CD14-positive monocyte (primary cell): Measurements from ENCODE around the gene NXPE1. TPM values are rescaled to one million over a fixed set of nuclear protein-coding genes. Genes with fewer than 3 reads are reported as not detected.

Experiments
- DNase-seq, 3 donors: peaks; one replicate each; pipeline ENCODE4 v3.0.0-alpha.2; 2011 to 2022
- H2AFZ ChIP-seq: 2 replicates; pipeline ENCODE4 v1.6.0; 2012; ENCODE audit warnings: mild to moderate bottlenecking, low read depth, low read length, inconsistent platforms; ENCODE audit not compliant: insufficient read depth, poor library complexity, severe bottlenecking
- H3K27ac ChIP-seq, 2 donors: 1 replicate in 1 of 2; 2 replicates in 1 of 2; pipeline ENCODE4 v1.5.1; 2012 to 2013; ENCODE audit warnings: low read length in 2 of 2, control low read depth in 1 of 2, inconsistent platforms in 1 of 2, low read depth in 1 of 2, mild to moderate bottlenecking in 1 of 2
- H3K27me3 ChIP-seq, 2 donors: one replicate each; pipeline versions ENCODE4 v1.6.0 to v1.6.1; 2011 to 2013; ENCODE audit warnings: low read length in 2 of 2; ENCODE audit not compliant: control insufficient read depth in 2 of 2, insufficient read depth in 2 of 2
- H3K36me3 ChIP-seq, 2 donors: replicated peaks in 1 of 2; 1 replicate in 1 of 2; 2 replicates in 1 of 2; pipeline versions ENCODE4 v1.5.1 to v1.6.1; 2012 to 2013; ENCODE audit warnings: low read length in 2 of 2, control low read depth in 1 of 2, inconsistent platforms in 1 of 2, mild to moderate bottlenecking in 1 of 2; ENCODE audit not compliant: insufficient read depth in 2 of 2, control insufficient read depth in 1 of 2
- H3K4me1 ChIP-seq, 2 donors: 1 replicate in 1 of 2; 2 replicates in 1 of 2; pipeline versions ENCODE4 v1.5.1 to v1.6.1; 2012 to 2013; ENCODE audit warnings: low read length in 2 of 2, control low read depth in 1 of 2, inconsistent platforms in 1 of 2, mild to moderate bottlenecking in 1 of 2, moderate library complexity in 1 of 2; ENCODE audit not compliant: insufficient read depth in 2 of 2, control insufficient read depth in 1 of 2
- H3K4me2 ChIP-seq: replicated peaks from 2 replicates; pipeline ENCODE3; 2012; ENCODE audit warnings: low read length, moderate library complexity, mild to moderate bottlenecking; ENCODE audit not compliant: poor library complexity, severe bottlenecking; ENCODE audit errors: extremely low read depth
- H3K4me3 ChIP-seq, 3 experiments: fragments of 200-600 bp in 1 of 3; sonication (generic) in 1 of 3; replicated peaks in 1 of 3; 1 replicate in 2 of 3; 2 replicates in 1 of 3; pipeline ENCODE4 v1.5.1; 2011 to 2013; ENCODE audit warnings: low read length in 3 of 3, mild to moderate bottlenecking in 3 of 3, control low read depth in 2 of 3, low read depth in 2 of 3, inconsistent platforms in 1 of 3, moderate library complexity in 1 of 3
- H3K79me2 ChIP-seq: 2 replicates; pipeline ENCODE4 v1.6.0; 2012; ENCODE audit warnings: mild to moderate bottlenecking, control low read depth, inconsistent platforms, low read length, moderate library complexity; ENCODE audit not compliant: insufficient read depth
- H3K9ac ChIP-seq: 2 replicates; pipeline ENCODE4 v1.6.0; 2017; ENCODE audit warnings: low read length, mild to moderate bottlenecking; ENCODE audit not compliant: insufficient read depth, poor library complexity, severe bottlenecking
- H3K9me3 ChIP-seq, 2 donors: replicated peaks in 1 of 2; 1 replicate in 1 of 2; 2 replicates in 1 of 2; pipeline versions ENCODE4 v1.5.1 to v1.6.1; 2012 to 2013; ENCODE audit warnings: low read length in 2 of 2, control low read depth in 1 of 2; ENCODE audit not compliant: control insufficient read depth in 1 of 2, insufficient read depth in 1 of 2
- H4K20me1 ChIP-seq: 2 replicates; pipeline ENCODE4 v1.6.0; 2012; ENCODE audit warnings: mild to moderate bottlenecking, low read length, control low read depth, moderate library complexity; ENCODE audit not compliant: insufficient read depth
- H3K27ac Mint-ChIP-seq, 7 donors: one replicate each; pipeline ENCODE4 v1.8.0; 2020; ENCODE audit warnings: mild to moderate bottlenecking in 7 of 7, mixed read lengths in 7 of 7, moderate library complexity in 6 of 7, inconsistent platforms in 2 of 7
- H3K27me3 Mint-ChIP-seq, 3 donors: one replicate each; pipeline ENCODE4 v1.8.0; 2021 to 2022; ENCODE audit warnings: low read depth in 3 of 3, mild to moderate bottlenecking in 3 of 3, mixed read lengths in 3 of 3, moderate library complexity in 3 of 3, inconsistent platforms in 1 of 3
- H3K36me3 Mint-ChIP-seq, 2 donors: one replicate each; pipeline ENCODE4 v1.8.0; 2020; ENCODE audit warnings: mixed read lengths in 2 of 2, inconsistent platforms in 1 of 2, mild to moderate bottlenecking in 1 of 2
- H3K4me1 Mint-ChIP-seq: one replicate; pipeline ENCODE4 v1.8.0; 2020; ENCODE audit warnings: mild to moderate bottlenecking, mixed read lengths
- H3K4me3 Mint-ChIP-seq, 2 donors: one replicate each; pipeline ENCODE4 v1.8.0; 2020; ENCODE audit warnings: mild to moderate bottlenecking in 2 of 2, mixed read lengths in 2 of 2, moderate library complexity in 1 of 2
- H3K9me3 Mint-ChIP-seq, 7 donors: one replicate each; pipeline ENCODE4 v1.8.0; 2020 to 2022; ENCODE audit warnings: mixed read lengths in 7 of 7, mild to moderate bottlenecking in 6 of 7, moderate library complexity in 6 of 7, inconsistent platforms in 2 of 7
- WGBS: methylation state at CpG from one replicate; pipeline ENCODE4 v1.1.5; 2013; ENCODE audit warnings: missing lambda C conversion rate; ENCODE audit not compliant: insufficient coverage; 5-methylcytosine and 5-hydroxymethylcytosine counted together
- intact Hi-C, 2 donors: fragments of 100-400 bp; cut with micrococcal nuclease; formaldehyde crosslinking; loops; one replicate each; pipeline versions ENCODE4 v1.15.0 to v1.15.1; 2023
- polyA plus RNA-seq, 3 donors: library from polyadenylated mRNA; depleted of rRNA in 1 of 3; unstranded in 2 of 3; stranded (reverse) in 1 of 3; fragments of 300-500 nt in 2 of 3; fragments of >200 nt in 1 of 3; fragmentation: Illumina TruSeq in 2 of 3; gene quantifications; 1 replicate in 2 of 3; 2 replicates in 1 of 3; pipeline ENCODE4 v1.2.3, GENCODE V29; 2012 to 2021
- TF ChIP-seq, protein P1 (sequence below): fragments of 200-600 bp; IDR thresholded peaks from one replicate; pipeline ENCODE4 v1.8.0; 2022; ENCODE audit warnings: antibody characterized with exemption, mild to moderate bottlenecking

Gene NXPE1
- polyA plus RNA-seq, 3 donors = not detected

DNA sequence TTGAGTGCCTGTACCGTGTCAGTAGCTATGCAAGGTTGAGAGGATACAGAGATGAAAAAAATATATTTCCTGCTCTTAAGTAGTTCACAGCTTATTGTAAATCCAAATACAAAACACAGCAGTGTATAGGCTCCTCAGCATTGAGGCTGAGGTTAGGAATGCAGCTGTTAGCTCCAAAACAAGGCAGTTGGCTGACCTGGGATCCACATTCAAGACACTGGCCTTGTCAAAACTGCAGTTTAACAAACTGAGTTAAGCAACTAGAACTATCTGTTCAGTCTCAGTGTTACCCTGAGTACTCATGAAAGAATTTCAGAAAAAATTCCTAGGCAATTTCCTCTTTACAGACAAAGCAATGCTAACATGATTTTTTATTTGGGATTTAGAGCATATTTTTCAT, 77.6 kb downstream of the NXPE1 start:
- no peaks in the 10 kb centered on the region for H3K4me1 ChIP-seq
- H3K9ac ChIP-seq = no peak overlapping the region
- Mint-ChIP-seq H3K4me3 (no peak overlapping the region), H3K9me3 (peaks cover 0 to 3% (median 0%) of the 10 kb centered on the region in 7 donors), H3K4me1 (no peaks in the 10 kb centered on the region), H3K27ac (no peak overlapping the region), H3K36me3 (no peaks in the 10 kb centered on the region), H3K27me3 (peaks cover 0 to 2% (median 1%) of the 10 kb centered on the region in 3 donors)
- H3K36me3 ChIP-seq = no peaks in the 10 kb centered on the region
- no peak overlapping the region for H3K4me2 ChIP-seq
- no peak overlapping the region for H3K4me3 ChIP-seq
- no peak overlapping the region for H2AFZ ChIP-seq
- H3K27me3 ChIP-seq = no peaks in the 10 kb centered on the region
- H3K79me2 ChIP-seq = no peaks in the 10 kb centered on the region
- no peak overlapping the region for H3K27ac ChIP-seq
- no CpG with 5 or more reads among the region's 1 CpG for WGBS
- no peak for DNase-seq
- intact Hi-C loops = no loop called here
- H4K20me1 ChIP-seq = no peaks in the 10 kb centered on the region
- TF ChIP-seq, protein P1, sequence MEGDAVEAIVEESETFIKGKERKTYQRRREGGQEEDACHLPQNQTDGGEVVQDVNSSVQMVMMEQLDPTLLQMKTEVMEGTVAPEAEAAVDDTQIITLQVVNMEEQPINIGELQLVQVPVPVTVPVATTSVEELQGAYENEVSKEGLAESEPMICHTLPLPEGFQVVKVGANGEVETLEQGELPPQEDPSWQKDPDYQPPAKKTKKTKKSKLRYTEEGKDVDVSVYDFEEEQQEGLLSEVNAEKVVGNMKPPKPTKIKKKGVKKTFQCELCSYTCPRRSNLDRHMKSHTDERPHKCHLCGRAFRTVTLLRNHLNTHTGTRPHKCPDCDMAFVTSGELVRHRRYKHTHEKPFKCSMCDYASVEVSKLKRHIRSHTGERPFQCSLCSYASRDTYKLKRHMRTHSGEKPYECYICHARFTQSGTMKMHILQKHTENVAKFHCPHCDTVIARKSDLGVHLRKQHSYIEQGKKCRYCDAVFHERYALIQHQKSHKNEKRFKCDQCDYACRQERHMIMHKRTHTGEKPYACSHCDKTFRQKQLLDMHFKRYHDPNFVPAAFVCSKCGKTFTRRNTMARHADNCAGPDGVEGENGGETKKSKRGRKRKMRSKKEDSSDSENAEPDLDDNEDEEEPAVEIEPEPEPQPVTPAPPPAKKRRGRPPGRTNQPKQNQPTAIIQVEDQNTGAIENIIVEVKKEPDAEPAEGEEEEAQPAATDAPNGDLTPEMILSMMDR = no peak
- H3K9me3 ChIP-seq = no peaks in the 10 kb centered on the region

DNA sequence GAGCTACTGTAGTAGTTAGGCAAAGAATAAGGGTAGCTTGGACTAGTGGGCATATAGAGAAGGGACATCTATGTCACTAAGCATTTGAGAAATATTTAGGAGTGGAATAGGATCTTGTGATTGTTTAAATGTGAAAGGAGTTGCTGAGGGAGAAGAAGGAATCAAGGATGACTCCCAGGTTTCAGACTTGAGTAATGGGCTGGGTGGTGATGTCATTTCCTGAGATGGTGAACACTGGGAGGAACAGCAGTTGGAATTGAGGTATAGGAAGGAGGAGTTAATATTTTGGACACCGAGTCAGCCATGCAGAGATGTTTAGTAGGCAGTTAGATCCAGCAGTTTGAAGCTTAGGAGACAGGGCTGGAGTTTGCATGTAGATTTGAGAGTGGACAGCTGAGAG, 80.3 kb downstream of the NXPE1 start:
- H4K20me1 ChIP-seq = no peaks in the 10 kb centered on the region
- no peak overlapping the region for H3K27ac ChIP-seq
- H3K4me3 ChIP-seq = no peak overlapping the region
- Mint-ChIP-seq H3K9me3 (peaks cover 0 to 1% (median 0%) of the 10 kb centered on the region in 7 donors), H3K27me3 (peaks cover 0 to 2% (median 1%) of the 10 kb centered on the region in 3 donors), H3K4me1 (no peaks in the 10 kb centered on the region), H3K4me3 (no peak overlapping the region), H3K27ac (no peak overlapping the region), H3K36me3 (no peaks in the 10 kb centered on the region)
- WGBS = 63% methylated on average over 1 of the region's 1 CpG
- H3K4me2 ChIP-seq = no peak overlapping the region
- intact Hi-C loops = no loop called here
- no peaks in the 10 kb centered on the region for H3K9me3 ChIP-seq
- TF ChIP-seq, protein P1 = no peak
- no peaks in the 10 kb centered on the region for H3K4me1 ChIP-seq
- no peak overlapping the region for H2AFZ ChIP-seq
- no peaks in the 10 kb centered on the region for H3K79me2 ChIP-seq
- H3K36me3 ChIP-seq = no peaks in the 10 kb centered on the region
- H3K9ac ChIP-seq = no peak overlapping the region
- H3K27me3 ChIP-seq = no peaks in the 10 kb centered on the region
- no peak for DNase-seq
